Liver (tissue), 3 donors: ENCODE measurements around the gene PRKCD.

Experiments
- CTCF ChIP-seq: fragments of 150-350 bp; IDR thresholded peaks from 2 replicates; pipeline ENCODE4 v1.5.1; 2017; ENCODE audit warnings: improper control_type of control experiment, low read depth, low read length; ENCODE audit not compliant: missing input control
- FOXA1 ChIP-seq: IDR thresholded peaks from 2 replicates; pipeline ENCODE4 v1.6.1; 2016; ENCODE audit warnings: antibody characterized with exemption
- GABPA ChIP-seq, 2 donors: IDR thresholded peaks in 1 of 2; conservative IDR thresholded peaks in 1 of 2; 2 replicates each; pipeline ENCODE4 v1.6.1; 2016; ENCODE audit warnings: antibody characterized with exemption in 2 of 2, mild to moderate bottlenecking in 1 of 2, moderate library complexity in 1 of 2
- donor health status: healthy.
- donor health status: healthy.

- no peak for TF ChIP-seq FOXA1
- no peak for TF ChIP-seq CTCF
- TF ChIP-seq GABPA (IDR thresholded peaks at IDR 0.05 in 1 of 2, conservative IDR thresholded peaks at IDR 0.05 in 1 of 2), result no peak
Measured at GRCh38 chr3:53111822-53112221, 49.2 kb upstream of the PRKCD start.
